Fibroblast of pulmonary artery (primary cell): Measurements from ENCODE around the gene CMC2.
A peak's percentile ranks its signal among the peaks of the same experiment; 100 is the strongest.

Source experiments
- DNase-seq: peaks from one replicate; pipeline ENCODE4 v3.0.0-alpha.2; 2010; ENCODE audit warnings: low read depth
- H3K4me3 ChIP-seq: replicated peaks from 2 replicates; pipeline ENCODE4 v1.5.1; 2011; ENCODE audit warnings: low read depth, mild to moderate bottlenecking, control low read depth, low read length, moderate library complexity
- TF ChIP-seq, protein P1 (sequence below): IDR thresholded peaks from 2 replicates; pipeline ENCODE4 v1.5.1; 2011; ENCODE audit warnings: mild to moderate bottlenecking, control low read depth, low read length, inconsistent platforms; ENCODE audit errors: missing control alignments

CMC2 gene

DNA sequence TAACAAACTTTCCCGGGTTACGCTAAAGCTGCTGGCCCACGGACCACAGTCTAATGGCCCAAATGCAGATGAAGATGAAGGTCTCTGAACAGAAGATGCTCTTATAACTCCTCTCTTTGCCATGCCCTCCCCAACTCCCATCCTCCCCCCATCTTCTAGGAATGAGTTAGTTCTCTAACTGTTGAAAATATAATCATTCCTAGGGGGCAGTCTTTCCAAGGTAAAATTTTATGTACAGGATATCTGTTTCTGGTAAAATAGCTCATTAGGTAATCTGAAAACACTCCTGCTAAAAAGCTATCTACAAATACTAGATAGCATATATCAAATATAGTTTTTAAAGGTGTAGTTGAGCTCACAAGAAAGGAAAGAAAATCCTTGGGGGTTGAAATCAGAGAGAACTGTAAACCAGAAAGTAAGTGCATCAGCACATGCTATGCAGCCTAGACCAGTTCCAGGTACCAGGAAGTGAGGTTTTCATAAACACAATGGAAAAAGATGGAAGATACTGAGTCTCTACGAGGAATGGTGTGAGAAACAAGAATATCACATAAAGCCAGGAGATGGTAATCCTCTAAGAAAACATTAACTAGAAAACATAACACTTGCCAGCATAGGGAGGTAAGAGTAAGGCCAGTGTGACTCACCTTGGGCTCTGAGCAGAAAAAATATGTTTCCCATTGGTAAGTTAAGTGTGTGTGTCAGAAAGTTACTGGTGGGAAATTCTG is 38.1 kb downstream of the CMC2 start:
- peak; percentile 33 for DNase-seq
- TF ChIP-seq, protein P1, sequence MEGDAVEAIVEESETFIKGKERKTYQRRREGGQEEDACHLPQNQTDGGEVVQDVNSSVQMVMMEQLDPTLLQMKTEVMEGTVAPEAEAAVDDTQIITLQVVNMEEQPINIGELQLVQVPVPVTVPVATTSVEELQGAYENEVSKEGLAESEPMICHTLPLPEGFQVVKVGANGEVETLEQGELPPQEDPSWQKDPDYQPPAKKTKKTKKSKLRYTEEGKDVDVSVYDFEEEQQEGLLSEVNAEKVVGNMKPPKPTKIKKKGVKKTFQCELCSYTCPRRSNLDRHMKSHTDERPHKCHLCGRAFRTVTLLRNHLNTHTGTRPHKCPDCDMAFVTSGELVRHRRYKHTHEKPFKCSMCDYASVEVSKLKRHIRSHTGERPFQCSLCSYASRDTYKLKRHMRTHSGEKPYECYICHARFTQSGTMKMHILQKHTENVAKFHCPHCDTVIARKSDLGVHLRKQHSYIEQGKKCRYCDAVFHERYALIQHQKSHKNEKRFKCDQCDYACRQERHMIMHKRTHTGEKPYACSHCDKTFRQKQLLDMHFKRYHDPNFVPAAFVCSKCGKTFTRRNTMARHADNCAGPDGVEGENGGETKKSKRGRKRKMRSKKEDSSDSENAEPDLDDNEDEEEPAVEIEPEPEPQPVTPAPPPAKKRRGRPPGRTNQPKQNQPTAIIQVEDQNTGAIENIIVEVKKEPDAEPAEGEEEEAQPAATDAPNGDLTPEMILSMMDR: peak; percentile 11
- no peak overlapping the region for H3K4me3 ChIP-seq

DNA sequence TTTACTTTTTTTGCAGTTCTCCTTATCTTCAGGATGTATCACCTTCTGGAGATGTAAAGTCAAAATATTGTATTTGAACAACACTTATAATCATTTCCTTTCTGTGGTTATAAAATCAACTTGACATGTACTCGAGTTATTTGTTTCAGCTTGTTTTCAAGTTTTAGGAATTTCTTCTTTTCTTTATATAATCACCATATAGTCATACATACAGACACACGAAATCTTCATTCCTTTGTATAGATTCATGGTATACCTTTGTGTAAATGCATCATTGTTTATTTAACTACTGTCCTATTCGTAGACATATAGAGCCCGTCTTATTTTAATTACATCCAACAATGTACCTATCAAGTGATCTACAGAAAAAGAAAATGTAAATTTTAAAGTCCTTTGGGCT is 40.1 kb downstream of the CMC2 start:
- TF ChIP-seq, protein P1: no peak
- no peak for DNase-seq

DNA sequence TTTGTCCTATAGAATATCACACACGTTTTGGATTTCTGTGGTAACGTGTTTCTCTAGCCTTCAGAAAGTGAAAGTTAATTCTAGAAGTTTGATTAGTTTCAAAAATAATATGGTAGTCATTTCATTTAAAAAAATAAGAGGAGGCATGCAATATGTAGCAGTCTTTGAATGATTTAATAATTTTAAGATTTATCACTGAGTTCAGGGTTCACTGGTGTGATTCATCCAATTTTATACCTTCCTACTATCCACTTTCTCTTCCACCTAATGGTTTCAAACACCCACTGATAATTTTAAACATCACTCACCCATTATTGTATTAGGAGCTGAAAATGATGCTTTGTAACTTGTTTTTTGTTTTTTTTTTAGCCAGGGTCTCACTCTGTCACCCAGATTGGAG is 42.3 kb downstream of the CMC2 start:
- DNase-seq: no peak
- TF ChIP-seq, protein P1: no peak
- no peak overlapping the region for H3K4me3 ChIP-seq

More for the DNA sequence above, 40.1 kb downstream of the CMC2 start:
- no peak overlapping the region for H3K4me3 ChIP-seq

DNA sequence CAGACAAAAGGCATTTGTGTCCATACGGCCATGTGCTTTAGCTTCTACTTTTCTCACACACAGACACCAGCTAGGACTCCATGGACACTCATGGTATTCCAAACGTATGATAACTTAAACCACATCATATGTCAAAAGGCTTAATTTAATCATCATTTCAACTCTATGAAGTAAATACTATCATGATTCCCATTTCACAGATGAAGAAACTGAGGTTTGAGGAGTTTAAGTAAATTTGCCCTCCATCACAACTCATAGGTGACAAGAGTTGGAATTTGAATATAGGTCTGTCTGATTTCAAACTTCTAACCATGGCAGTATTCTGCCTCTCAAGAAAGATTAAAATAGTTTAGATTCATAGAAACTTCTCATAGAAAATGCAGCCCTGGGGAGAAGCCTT is 43.8 kb downstream of the CMC2 start:
- TF ChIP-seq, protein P1: no peak
- DNase-seq: no peak
- H3K4me3 ChIP-seq: no peak overlapping the region

DNA sequence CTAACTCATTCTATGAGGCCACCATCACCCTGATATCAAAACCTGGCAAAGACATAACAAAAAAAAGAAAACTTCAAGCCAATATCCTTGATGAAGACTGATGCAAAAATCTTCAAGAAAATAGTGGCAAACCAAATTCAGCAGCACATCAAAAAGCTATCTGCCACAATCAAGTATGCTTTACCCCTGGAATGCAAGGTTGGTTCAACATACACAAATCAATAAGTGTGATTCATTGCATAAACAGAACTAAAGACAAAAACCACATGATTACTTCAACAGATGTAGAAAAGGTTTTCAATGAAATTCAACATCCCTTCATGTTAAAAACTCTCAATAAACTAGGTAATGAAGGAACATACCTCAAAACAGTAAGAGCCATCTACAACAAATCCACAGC is 48.4 kb downstream of the CMC2 start:
- no peak overlapping the region for H3K4me3 ChIP-seq
- TF ChIP-seq, protein P1: no peak
- DNase-seq: no peak

DNA sequence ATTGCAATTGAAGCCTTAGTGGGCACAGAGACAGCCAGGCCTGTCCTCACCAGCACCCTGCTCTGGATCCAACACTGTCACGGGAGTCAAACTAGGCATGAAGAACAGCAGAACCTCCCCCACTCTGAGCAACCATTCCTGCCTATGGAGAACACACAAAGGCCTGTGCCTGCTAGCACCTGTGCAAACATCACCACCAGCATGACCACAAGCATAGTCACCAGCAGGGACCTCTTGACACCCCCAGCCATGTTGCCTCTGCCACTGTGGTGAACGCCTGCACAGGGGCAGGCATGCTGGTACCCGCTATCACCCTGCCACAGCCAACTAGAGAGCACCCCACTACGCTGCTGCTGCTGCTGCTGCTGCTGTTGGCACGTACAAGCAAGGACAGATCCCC is 51.7 kb downstream of the CMC2 start:
- DNase-seq: no peak
- TF ChIP-seq, protein P1: no peak
- H3K4me3 ChIP-seq: no peak overlapping the region
